Psoas muscle (tissue), 8 donors: ENCODE data around the gene KLF3. TPM values are rescaled to one million over a fixed set of nuclear protein-coding genes. Genes with fewer than 3 reads are reported as not detected.

Experiments used
- ATAC-seq, 4 donors: fragments of 200-7000 bp; cut with Tn5 transposase; one replicate each; pipeline ENCODE4 v1.9.1; 2020; ENCODE audit warnings: moderate library complexity in 3 of 4, mild to moderate bottlenecking in 2 of 4
- DNase-seq, 2 donors: peaks; one replicate each; pipeline ENCODE4 v3.0.0-alpha.2; 2020
- H3K27ac ChIP-seq: fragments of 200-600 bp; one replicate; pipeline ENCODE4 v1.8.0; 2022
- H3K27me3 ChIP-seq, 3 donors: fragments of 200-600 bp in 1 of 3; one replicate each; pipeline versions ENCODE4 v1.6.1 to v1.8.0; 2013 to 2022; ENCODE audit warnings: low read length in 2 of 3, mild to moderate bottlenecking in 2 of 3, moderate library complexity in 1 of 3; ENCODE audit not compliant: insufficient read depth in 3 of 3
- H3K36me3 ChIP-seq, 2 donors: fragments of 200-600 bp in 1 of 2; one replicate each; pipeline versions ENCODE4 v1.6.1 to v1.8.0; 2013 to 2022; ENCODE audit warnings: low read depth in 1 of 2, mild to moderate bottlenecking in 1 of 2, moderate library complexity in 1 of 2; ENCODE audit not compliant: insufficient read depth in 1 of 2
- H3K4me1 ChIP-seq: fragments of 200-600 bp; one replicate; pipeline ENCODE4 v1.8.0; 2022
- H3K4me3 ChIP-seq: fragments of 200-600 bp; one replicate; pipeline ENCODE4 v1.8.0; 2022; ENCODE audit warnings: mild to moderate bottlenecking
- H3K9me3 ChIP-seq: fragments of 200-600 bp; one replicate; pipeline ENCODE4 v1.8.0; 2022
- CTCF ChIP-seq: fragments of 200-600 bp; IDR thresholded peaks from one replicate; pipeline ENCODE4 v1.8.0; 2022; ENCODE audit warnings: antibody characterized with exemption
- WGBS, 3 donors: extraction: QIAGEN DNeasy Blood & Tissue Kit; methylation state at CpG; one replicate each; pipeline versions ENCODE4 v1.1.6 to v1.1.7; 2013; 5-methylcytosine and 5-hydroxymethylcytosine counted together
- intact Hi-C, 2 donors: fragments of 100-400 bp; cut with DNase I; formaldehyde crosslinking; loops; one replicate each; pipeline versions ENCODE4 v1.11.0 to v1.14.2; 2022
- polyA plus RNA-seq, 3 donors: library from polyadenylated mRNA; stranded (reverse); fragments of 200-250 nt; gene quantifications; one replicate each; pipeline ENCODE4 v1.2.3, GENCODE V29; 2013
- total RNA-seq, 4 donors: library from RNA; stranded (reverse); fragmentation: NEBNext Ultra II Directional in 2 of 4; extraction: Animal tissue kit (Norgen Biotek cat#: 25700) in 2 of 4; gene quantifications; one replicate each; pipeline versions ENCODE4 v1.2.1 to v1.2.4, GENCODE V29; 2021 to 2023
- donor health status: healthy with polysubstance abuse.
- donor health status: DM: no; HTN: no; CAD: no; lungs with moderate emphysema.
- donor health status: Bipolar disorder and iron deficiency.
- donor health status: healthy.
- donor health status: DM: yes; HTN: yes; CAD: no.
- donor health status: DM: no; HTN: no; CAD: no.
- donor health status: DM: no; HTN: no; CAD: no.
- donor health status: DM: yes; HTN: yes; CAD: no.

Gene KLF3
- total and polyA plus RNA-seq, 7 donors = 8.9 to 29.1 (median 14.7) TPM

GRCh38 chr4:38674258-38675144 is 10.5 kb downstream of the KLF3 start:
- H3K4me3 ChIP-seq = peak overlapping the region; percentile 29
- no peaks in the 10 kb centered on the region for H3K36me3 ChIP-seq
- H3K27me3 ChIP-seq = no peaks in the 10 kb centered on the region
- 33 to 45% (median 38%) methylated on average over 13 of the region's 13 CpGs for WGBS, 3 donors
- TF ChIP-seq CTCF = no peak
- H3K27ac ChIP-seq = peak overlapping the region; percentile 54
- ATAC-seq (peak in 2 of 4 donors; percentile 31 to 35), DNase-seq (no peak)
- no peaks in the 10 kb centered on the region for H3K9me3 ChIP-seq
- H3K4me1 ChIP-seq = peaks cover 87% of the 10 kb centered on the region
- intact Hi-C loops = loop anchor here (2.0 to 10.0 kb wide), 4 partner anchors 356 to 612 kb away; no protein-coding TSS in a partner anchor

GRCh38 chr4:38675146-38676121 is 11.4 kb downstream of the KLF3 start:
- Histone ChIP-seq H3K4me3 (peak overlapping the region; percentile 29), H3K4me1 (peaks cover 87% of the 10 kb centered on the region), H3K27me3 (no peaks in the 10 kb centered on the region), H3K27ac (peak overlapping the region; percentile 54), H3K36me3 (peaks cover 0 to 4% of the 10 kb centered on the region in 2 donors), H3K9me3 (no peaks in the 10 kb centered on the region)
- DNase-seq (peak; percentile 62 to 67), ATAC-seq (peak; percentile 65 to 85 (median 72))
- intact Hi-C loops = loop anchor here (2.0 to 10.0 kb wide), 4 partner anchors 357 to 613 kb away; no protein-coding TSS in a partner anchor
- peak; percentile 96 for TF ChIP-seq CTCF
- 9 to 12% (median 10%) methylated on average over 7 of the region's 7 CpGs for WGBS, 3 donors

- Histone ChIP-seq H3K9me3 (no peaks in the 10 kb centered on the region), H3K27ac (no peak overlapping the region), H3K36me3 (peaks cover 6 to 19% of the 10 kb centered on the region in 2 donors), H3K4me3 (no peak overlapping the region), H3K4me1 (peaks cover 72% of the 10 kb centered on the region), H3K27me3 (no peaks in the 10 kb centered on the region)
- intact Hi-C loops = loop anchor here (5.0 to 10.0 kb wide), 2 partner anchors 612 to 615 kb away; no protein-coding TSS in a partner anchor
- no peak for DNase-seq
- ATAC-seq = no peak
- 83 to 90% (median 88%) methylated on average over 12 of the region's 12 CpGs for WGBS, 3 donors
- TF ChIP-seq CTCF = no peak
Observed at GRCh38 chr4:38676986-38677385, 13.0 kb downstream of the KLF3 start.

- no peaks in the 10 kb centered on the region for H3K27me3 ChIP-seq
- no peak overlapping the region for H3K4me3 ChIP-seq
- H3K9me3 ChIP-seq = no peaks in the 10 kb centered on the region
- DNase-seq = no peak
- no peak for ATAC-seq
- no peak overlapping the region for H3K27ac ChIP-seq
- intact Hi-C loops = loop anchor here (5.0 to 10.0 kb wide), 2 partner anchors 613 to 615 kb away; no protein-coding TSS in a partner anchor
- no peak for TF ChIP-seq CTCF
- 66 to 78% (median 66%) methylated on average over 6 of the region's 6 CpGs for WGBS, 3 donors
- H3K4me1 ChIP-seq = peaks cover 71% of the 10 kb centered on the region
- peaks cover 6 to 19% of the 10 kb centered on the region in 2 donors for H3K36me3 ChIP-seq
Observed at GRCh38 chr4:38677441-38677840, 13.4 kb downstream of the KLF3 start.
